GM12892 (cell line): ENCODE data around the gene AK5.

Experiments used
- DNase-seq: peaks from one replicate; pipeline ENCODE4 v3.0.0; 2011; ENCODE audit not compliant: insufficient read length
- FAIRE-seq: peaks from 2 replicates; lab custom pipeline; 2011; peaks lifted over from hg19 to GRCh38; lab: Jason Lieb, UNC
- POLR2A ChIP-seq: IDR thresholded peaks from 2 replicates; pipeline ENCODE4 v1.6.1; 2011; ENCODE audit warnings: low read depth, low read length, control low read depth
- POLR2AphosphoS5 ChIP-seq: IDR thresholded peaks from 2 replicates; pipeline ENCODE4 v1.6.1; 2011; ENCODE audit warnings: low read depth, low read length, control low read depth
- TAF1 ChIP-seq: IDR thresholded peaks from 2 replicates; pipeline ENCODE4 v1.6.1; 2011; ENCODE audit warnings: low read depth, mild to moderate bottlenecking, control low read depth, low read length, borderline replicate concordance

The AK5 gene

GRCh38 chr1:77370583-77371306 is 88.9 kb downstream of the AK5 start:
- DNase-seq (no peak), FAIRE-seq (no peak)
- TF ChIP-seq POLR2AphosphoS5, result no peak
- no peak for TF ChIP-seq TAF1
- no peak for TF ChIP-seq POLR2A

GRCh38 chr1:77371396-77371795 is 89.6 kb downstream of the AK5 start:
- no peak for FAIRE-seq
- TF ChIP-seq POLR2A (no peak), POLR2AphosphoS5 (no peak), TAF1 (no peak)
- no peak for DNase-seq

GRCh38 chr1:77373702-77374101 is 91.9 kb downstream of the AK5 start:
- no peak for TF ChIP-seq POLR2A
- TF ChIP-seq TAF1, result no peak
- no peak for TF ChIP-seq POLR2AphosphoS5
- no peak for DNase-seq
- FAIRE-seq, result no peak

GRCh38 chr1:77375541-77375940 is 93.7 kb downstream of the AK5 start:
- FAIRE-seq (no peak), DNase-seq (no peak)
- no peak for TF ChIP-seq TAF1
- no peak for TF ChIP-seq POLR2A
- TF ChIP-seq POLR2AphosphoS5, result no peak

- DNase-seq (no peak), FAIRE-seq (no peak)
- no peak for TF ChIP-seq TAF1
- no peak for TF ChIP-seq POLR2A
Observed at GRCh38 chr1:77375990-77376389, 94.2 kb downstream of the AK5 start.

GRCh38 chr1:77378723-77379535 is 97.1 kb downstream of the AK5 start:
- no peak for TF ChIP-seq POLR2AphosphoS5
- TF ChIP-seq POLR2A, result no peak
- no peak for TF ChIP-seq TAF1
- FAIRE-seq, result no peak
- no peak for DNase-seq

- TF ChIP-seq POLR2A (no peak), POLR2AphosphoS5 (no peak), TAF1 (no peak)
- FAIRE-seq (no peak), DNase-seq (no peak)
Observed at GRCh38 chr1:77382366-77382765, 100.5 kb downstream of the AK5 start.

GRCh38 chr1:77383236-77383635 is 101.4 kb downstream of the AK5 start:
- no peak for FAIRE-seq
- TF ChIP-seq POLR2AphosphoS5 (no peak), TAF1 (no peak), POLR2A (no peak)
- no peak for DNase-seq

GRCh38 chr1:77385551-77385950 is 103.7 kb downstream of the AK5 start:
- TF ChIP-seq POLR2AphosphoS5 (no peak), TAF1 (no peak), POLR2A (no peak)

GRCh38 chr1:77386276-77386675 is 104.5 kb downstream of the AK5 start:
- no peak for FAIRE-seq
- TF ChIP-seq POLR2A (no peak), TAF1 (no peak), POLR2AphosphoS5 (no peak)
- no peak for DNase-seq

More at GRCh38 chr1:77385551-77385950, 103.7 kb downstream of the AK5 start:
- DNase-seq, result no peak
- FAIRE-seq, result no peak

- FAIRE-seq (no peak), DNase-seq (no peak)
- TF ChIP-seq TAF1, result no peak
- no peak for TF ChIP-seq POLR2AphosphoS5
- no peak for TF ChIP-seq POLR2A
Observed at GRCh38 chr1:77387553-77387952, 105.7 kb downstream of the AK5 start.
